H9 (cell line): ENCODE measurements around the gene SCAF4. TPM values are rescaled to one million over a fixed set of nuclear protein-coding genes. Genes with fewer than 3 reads are reported as not detected.
A peak's percentile ranks its signal among the peaks of the same experiment; 100 is the strongest.
"Not testable (repeated sequence)": the region's sequence is repeated elsewhere in the genome, so short reads cannot be mapped to it uniquely, and the experiment has no call there.

Experiments
- DNase-seq: peaks from one replicate; pipeline ENCODE4 v3.0.0-alpha.2; 2017
- H2AFZ ChIP-seq: one replicate; pipeline ENCODE4 v1.6.1; 2013; ENCODE audit warnings: mild to moderate bottlenecking, low read length, control low read depth, moderate library complexity
- H2AK5ac ChIP-seq: 2 replicates; pipeline ENCODE4 v1.6.1; 2013; ENCODE audit warnings: low read length, control low read depth, mixed read lengths; ENCODE audit not compliant: insufficient read length
- H2BK120ac ChIP-seq: one replicate; pipeline ENCODE4 v1.6.1; 2013; ENCODE audit warnings: low read depth, mild to moderate bottlenecking, low read length, control low read depth, inconsistent platforms; ENCODE audit not compliant: poor library complexity, severe bottlenecking
- H2BK12ac ChIP-seq: 2 replicates; pipeline ENCODE4 v1.6.1; 2013; ENCODE audit warnings: low read length, control low read depth, mixed read lengths, low read depth; ENCODE audit not compliant: insufficient read length
- H2BK15ac ChIP-seq: 2 replicates; pipeline ENCODE4 v1.6.1; 2013; ENCODE audit warnings: low read depth, low read length, control low read depth
- H2BK20ac ChIP-seq: one replicate; pipeline ENCODE4 v1.6.1; 2013; ENCODE audit warnings: low read depth, mild to moderate bottlenecking, low read length, control low read depth, inconsistent platforms; ENCODE audit not compliant: poor library complexity, severe bottlenecking
- H2BK5ac ChIP-seq: 2 replicates; pipeline ENCODE4 v1.6.1; 2013; ENCODE audit warnings: low read length, control low read depth, mixed read lengths; ENCODE audit not compliant: insufficient read length
- H3K14ac ChIP-seq: 2 replicates; pipeline ENCODE4 v1.6.1; 2013; ENCODE audit warnings: low read length, control low read depth; ENCODE audit not compliant: insufficient read depth
- H3K18ac ChIP-seq: 2 replicates; pipeline ENCODE4 v1.6.1; 2013; ENCODE audit warnings: low read depth, mild to moderate bottlenecking, mixed read lengths, low read length, control low read depth; ENCODE audit not compliant: insufficient read length
- H3K23ac ChIP-seq: 2 replicates; pipeline ENCODE4 v1.6.1; 2013; ENCODE audit warnings: low read length, control low read depth, mixed read lengths, low read depth; ENCODE audit not compliant: insufficient read length
- H3K23me2 ChIP-seq: 2 replicates; pipeline ENCODE4 v1.6.1; 2013; ENCODE audit warnings: low read depth, mild to moderate bottlenecking, mixed read lengths, low read length, control low read depth; ENCODE audit not compliant: insufficient read length, poor library complexity, severe bottlenecking
- H3K27ac ChIP-seq: 2 replicates; pipeline ENCODE4 v1.5.1; 2013; ENCODE audit warnings: low read length, control low read depth, mixed read lengths, low read depth; ENCODE audit not compliant: insufficient read length
- H3K27me3 ChIP-seq: 2 replicates; pipeline ENCODE4 v1.6.1; 2013; ENCODE audit warnings: low read length, control low read depth, inconsistent platforms; ENCODE audit not compliant: insufficient read depth
- H3K4ac ChIP-seq: 2 replicates; pipeline ENCODE4 v1.6.1; 2013; ENCODE audit warnings: low read depth, mild to moderate bottlenecking, control low read depth, inconsistent platforms, low read length, moderate library complexity
- H3K4me1 ChIP-seq: 2 replicates; pipeline ENCODE4 v1.6.1; 2013; ENCODE audit warnings: low read length, control low read depth, inconsistent platforms; ENCODE audit not compliant: insufficient read depth
- H3K4me2 ChIP-seq: 2 replicates; pipeline ENCODE4 v1.6.1; 2013; ENCODE audit warnings: low read length, control low read depth, mixed read lengths; ENCODE audit not compliant: insufficient read length, insufficient read depth
- H3K56ac ChIP-seq: 2 replicates; pipeline ENCODE4 v1.6.1; 2013; ENCODE audit warnings: low read depth, mild to moderate bottlenecking, mixed read lengths, low read length, control low read depth; ENCODE audit not compliant: insufficient read length
- H3K79me1 ChIP-seq: 2 replicates; pipeline ENCODE4 v1.6.1; 2013; ENCODE audit warnings: low read depth, mild to moderate bottlenecking, moderate library complexity, low read length, control low read depth, inconsistent platforms; ENCODE audit not compliant: insufficient read depth, poor library complexity, severe bottlenecking
- H3K79me2 ChIP-seq: 2 replicates; pipeline ENCODE4 v1.6.1; 2013; ENCODE audit warnings: low read length, control low read depth, inconsistent platforms; ENCODE audit not compliant: insufficient read depth
- H3K9ac ChIP-seq: 2 replicates; pipeline ENCODE4 v1.6.1; 2013; ENCODE audit warnings: low read length, control low read depth, mixed read lengths; ENCODE audit not compliant: insufficient read length; ENCODE audit errors: extremely low read depth
- H3K9me3 ChIP-seq: one replicate; pipeline ENCODE4 v1.6.1; 2013; ENCODE audit warnings: low read depth, low read length, inconsistent platforms; ENCODE audit not compliant: control insufficient read depth
- H3T11ph ChIP-seq: one replicate; pipeline ENCODE4 v1.6.1; 2013; ENCODE audit warnings: mild to moderate bottlenecking, low read length, control low read depth, inconsistent platforms
- H4K20me1 ChIP-seq: one replicate; pipeline ENCODE4 v1.6.1; 2013; ENCODE audit not compliant: control insufficient read depth, insufficient read length, insufficient read depth
- H4K5ac ChIP-seq: 2 replicates; pipeline ENCODE4 v1.6.1; 2013; ENCODE audit warnings: low read depth, mild to moderate bottlenecking, mixed read lengths, low read length, control low read depth; ENCODE audit not compliant: insufficient read length
- H4K8ac ChIP-seq: replicated peaks from 2 replicates; pipeline ENCODE4 v1.6.1; 2013; ENCODE audit warnings: low read length, control low read depth, mixed read lengths, low read depth; ENCODE audit not compliant: insufficient read length
- H4K91ac ChIP-seq: 2 replicates; pipeline ENCODE4 v1.6.1; 2013; ENCODE audit warnings: low read depth, mild to moderate bottlenecking, moderate library complexity, mixed read lengths, low read length, control low read depth; ENCODE audit not compliant: insufficient read length
- H3K27ac Mint-ChIP-seq, 3 experiments: 2 replicates in 2 of 3; 3 replicates in 1 of 3; pipeline ENCODE4 v1.8.0; 2020 to 2021; ENCODE audit warnings: mixed read lengths in 3 of 3, mild to moderate bottlenecking in 1 of 3, moderate library complexity in 1 of 3
- H3K27me3 Mint-ChIP-seq: 2 replicates; pipeline ENCODE4 v1.8.0; 2021; ENCODE audit warnings: low read depth, mild to moderate bottlenecking, moderate library complexity, mixed read lengths
- H3K36me3 Mint-ChIP-seq, 3 experiments: 2 replicates in 2 of 3; 3 replicates in 1 of 3; pipeline ENCODE4 v1.8.0; 2020 to 2021; ENCODE audit warnings: low read depth in 3 of 3, mixed read lengths in 3 of 3; ENCODE audit not compliant: insufficient read depth in 1 of 3
- H3K4me1 Mint-ChIP-seq, 2 experiments: 2 replicates each; pipeline ENCODE4 v1.8.0; 2020; ENCODE audit warnings: mixed read lengths in 2 of 2
- H3K4me3 Mint-ChIP-seq, 2 experiments: 2 replicates in 1 of 2; 3 replicates in 1 of 2; pipeline ENCODE4 v1.8.0; 2020 to 2021; ENCODE audit warnings: mild to moderate bottlenecking in 2 of 2, mixed read lengths in 2 of 2, moderate library complexity in 1 of 2
- H3K9me3 Mint-ChIP-seq, 2 experiments: 2 replicates in 1 of 2; 3 replicates in 1 of 2; pipeline ENCODE4 v1.8.0; 2020; ENCODE audit warnings: mild to moderate bottlenecking in 2 of 2, mixed read lengths in 2 of 2, moderate library complexity in 1 of 2
- WGBS: extraction: QIAGEN DNeasy Blood & Tissue Kit; methylation state at CpG from one replicate; pipeline ENCODE4 v1.1.7; 2013; ENCODE audit warnings: missing lambda C conversion rate, low lambda C conversion rate, mixed read lengths; ENCODE audit not compliant: insufficient read length; ENCODE audit errors: extremely low coverage; 5-methylcytosine and 5-hydroxymethylcytosine counted together
- total RNA-seq: library from RNA; stranded (reverse); gene quantifications from 2 replicates; pipeline ENCODE4 v1.2.1, GENCODE V29; 2021
- TF ChIP-seq, protein P1 (sequence below): fragments of 200-600 bp; sonication (generic); conservative IDR thresholded peaks from 3 replicates; pipeline ENCODE4 v1.8.0; 2021; ENCODE audit warnings: antibody characterized with exemption, mild to moderate bottlenecking

SCAF4 gene
- total RNA-seq, 1 experiment from 2014 or later, result 76.8 TPM

- Histone ChIP-seq H2BK15ac (no peak overlapping the region), H3T11ph (no peak overlapping the region), H2BK12ac (no peak overlapping the region), H3K9ac (no peak overlapping the region), H3K4ac (no peak overlapping the region), H3K4me2 (no peak overlapping the region), H3K23ac (no peak overlapping the region), H3K9me3 (no peaks in the 10 kb centered on the region), H3K56ac (no peak overlapping the region), H3K27ac (no peak overlapping the region), H2AK5ac (no peak overlapping the region), H2BK20ac (no peak overlapping the region), H4K20me1 (no peaks in the 10 kb centered on the region), H3K23me2 (peaks cover 4% of the 10 kb centered on the region), H2BK5ac (no peak overlapping the region), H3K4me1 (no peaks in the 10 kb centered on the region), H4K91ac (no peak overlapping the region), H3K79me2 (peaks cover 8% of the 10 kb centered on the region; the same call in 1 of the 2 replicates), H4K8ac (no peak overlapping the region), H4K5ac (no peak overlapping the region), H2BK120ac (no peak overlapping the region), H2AFZ (no peak overlapping the region), H3K79me1 (no peaks in the 10 kb centered on the region), H3K14ac (no peak overlapping the region), H3K27me3 (no peaks in the 10 kb centered on the region), H3K18ac (no peak overlapping the region)
- Mint-ChIP-seq H3K9me3 (peaks cover 0 to 3% of the 10 kb centered on the region in 2 experiments; a peak in 1 of 5 replicates), H3K4me3 (no peak overlapping the region), H3K4me1 (peaks cover 13 to 16% of the 10 kb centered on the region in 2 experiments), H3K27me3 (peaks cover 2% of the 10 kb centered on the region; the same call in 1 of the 2 replicates), H3K36me3 (peaks cover 5 to 10% (median 10%) of the 10 kb centered on the region in 3 experiments), H3K27ac (no peak overlapping the region; a peak in 1 of 7 replicates)
- WGBS, result no CpG with 5 or more reads among the region's 13 CpGs
- TF ChIP-seq, protein P1, sequence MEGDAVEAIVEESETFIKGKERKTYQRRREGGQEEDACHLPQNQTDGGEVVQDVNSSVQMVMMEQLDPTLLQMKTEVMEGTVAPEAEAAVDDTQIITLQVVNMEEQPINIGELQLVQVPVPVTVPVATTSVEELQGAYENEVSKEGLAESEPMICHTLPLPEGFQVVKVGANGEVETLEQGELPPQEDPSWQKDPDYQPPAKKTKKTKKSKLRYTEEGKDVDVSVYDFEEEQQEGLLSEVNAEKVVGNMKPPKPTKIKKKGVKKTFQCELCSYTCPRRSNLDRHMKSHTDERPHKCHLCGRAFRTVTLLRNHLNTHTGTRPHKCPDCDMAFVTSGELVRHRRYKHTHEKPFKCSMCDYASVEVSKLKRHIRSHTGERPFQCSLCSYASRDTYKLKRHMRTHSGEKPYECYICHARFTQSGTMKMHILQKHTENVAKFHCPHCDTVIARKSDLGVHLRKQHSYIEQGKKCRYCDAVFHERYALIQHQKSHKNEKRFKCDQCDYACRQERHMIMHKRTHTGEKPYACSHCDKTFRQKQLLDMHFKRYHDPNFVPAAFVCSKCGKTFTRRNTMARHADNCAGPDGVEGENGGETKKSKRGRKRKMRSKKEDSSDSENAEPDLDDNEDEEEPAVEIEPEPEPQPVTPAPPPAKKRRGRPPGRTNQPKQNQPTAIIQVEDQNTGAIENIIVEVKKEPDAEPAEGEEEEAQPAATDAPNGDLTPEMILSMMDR, result no peak
- no peak for DNase-seq
Measured at GRCh38 chr21:31656199-31657095, 75.5 kb downstream of the SCAF4 start.

- not testable (repeated sequence) for H3K9ac ChIP-seq, H3K4me1 ChIP-seq, H2BK12ac ChIP-seq, H2BK20ac ChIP-seq, H3T11ph ChIP-seq, H3K23ac ChIP-seq, H2AFZ ChIP-seq, H3K14ac ChIP-seq, H4K8ac ChIP-seq, H4K20me1 ChIP-seq, H3K4me2 ChIP-seq, H2BK5ac ChIP-seq, H3K27me3 Mint-ChIP-seq, H2AK5ac ChIP-seq, H3K27ac ChIP-seq, DNase-seq, H3K9me3 Mint-ChIP-seq, H3K23me2 ChIP-seq, H3K4me3 Mint-ChIP-seq, H3K4me1 Mint-ChIP-seq, H3K79me1 ChIP-seq, H3K36me3 Mint-ChIP-seq, H3K27me3 ChIP-seq, H3K79me2 ChIP-seq, H3K4ac ChIP-seq, H2BK120ac ChIP-seq, H4K5ac ChIP-seq, H3K9me3 ChIP-seq, H4K91ac ChIP-seq, H3K18ac ChIP-seq, H2BK15ac ChIP-seq, H3K56ac ChIP-seq
- no CpG with 5 or more reads among the region's 21 CpGs for WGBS
- H3K27ac Mint-ChIP-seq, result peak overlapping the region in 1 of 3 experiments; percentile 36; a peak in 1 of 7 replicates
Measured at GRCh38 chr21:31654821-31655580, 76.9 kb downstream of the SCAF4 start.
